ENCODE data around the gene DNMT3A. TPM values are rescaled to one million over a fixed set of nuclear protein-coding genes. Genes with fewer than 3 reads are reported as not detected.

Gene DNMT3A
- total and polyA plus RNA-seq, 2 donors (not counting 1 experiment from before 2014, with no cell fraction given), result 8.9 to 24.5 TPM

- peaks cover 75% of the 10 kb centered on the region for H4K20me1 ChIP-seq (ENCODE audit: control insufficient read depth, insufficient read depth, low read length, poor library complexity, severe bottlenecking)
- no peak for TF ChIP-seq CTCF (IDR thresholded peaks at IDR 0.05)
- TF ChIP-seq EZH2 (IDR thresholded peaks at IDR 0.05; ENCODE audit: borderline replicate concordance, insufficient read depth, low read depth, low read length, poor library complexity, severe bottlenecking), result no peak
- H3K27ac Mint-ChIP-seq, result no peak overlapping the region
- ChIA-PET POLR2A (interaction anchor here (0.6 kb wide), 1 partner anchor 14 kb away, joined by 3 read pairs; no protein-coding TSS in a partner anchor), CTCF (interaction anchor here (1.0 kb wide), 1 partner anchor 23 kb away, joined by 3 read pairs; no protein-coding TSS in a partner anchor)
- peaks cover 45% of the 10 kb centered on the region for H3K4me1 Mint-ChIP-seq
- H3K9me3 Mint-ChIP-seq (ENCODE audit: insufficient read depth), result peaks cover 2% of the 10 kb centered on the region
- H3K27me3 ChIP-seq (replicated peaks in 1 of 4; ENCODE audit: control extremely low read depth in 1 of 4, control insufficient read depth in 3 of 4, insufficient read depth in 4 of 4, low read length in 3 of 4), result peaks cover 0 to 7% (median 1%) of the 10 kb centered on the region in 4 experiments
- no peak overlapping the region for H2AFZ ChIP-seq (ENCODE audit: insufficient read depth, low read depth, low read length, poor library complexity, severe bottlenecking)
- no peaks in the 10 kb centered on the region for H3K27me3 Mint-ChIP-seq
- peaks cover 79% of the 10 kb centered on the region for H3K79me2 ChIP-seq (ENCODE audit: control insufficient read depth, insufficient read depth, low read length)
- H3K4me2 ChIP-seq (replicated peaks; ENCODE audit: low read depth, low read length, poor library complexity, severe bottlenecking), result no peak overlapping the region
- ATAC-seq (ENCODE audit: low read depth) (no peak), DNase-seq (no peak)
- no peaks in the 10 kb centered on the region for H3K36me3 ChIP-seq (replicated peaks in 1 of 2; ENCODE audit: control extremely low read depth in 1 of 2, control insufficient read depth in 1 of 2, extremely low read depth in 1 of 2, insufficient read depth in 2 of 2, low read length in 1 of 2)
- 97% methylated on average over 9 of the region's 9 CpGs for WGBS (ENCODE audit: insufficient coverage)
- no peak overlapping the region for H3K27ac ChIP-seq (ENCODE audit: low read length in 2 of 2)
- H3K4me1 ChIP-seq (ENCODE audit: control insufficient read depth in 2 of 2, insufficient read depth in 2 of 2, low read length in 2 of 2), result peaks cover 14 to 21% of the 10 kb centered on the region in 2 donors
- peaks cover 0 to 6% (median 0%) of the 10 kb centered on the region in 3 donors for H3K9me3 ChIP-seq (ENCODE audit: control extremely low read depth in 1 of 3, control insufficient read depth in 2 of 3, insufficient read depth in 1 of 3, low read length in 2 of 3)
- no peak overlapping the region for H3K4me3 Mint-ChIP-seq
- no peak overlapping the region for H3K4me3 ChIP-seq (ENCODE audit: control extremely low read depth in 1 of 5, extremely low read depth in 1 of 5, insufficient read depth in 1 of 5, low read depth in 2 of 5, low read length in 4 of 5)
- no peak overlapping the region for H3K9ac ChIP-seq (ENCODE audit: low read length)
- intact Hi-C loops (cut with micrococcal nuclease), result no loop called here
Measured at GRCh38 chr2:25332571-25332970, 9.2 kb downstream of the DNMT3A start.

GRCh38 chr2:25331686-25332365 is 9.9 kb downstream of the DNMT3A start:
- H3K79me2 ChIP-seq (ENCODE audit: control insufficient read depth, insufficient read depth, low read length), result peaks cover 79% of the 10 kb centered on the region
- no peaks in the 10 kb centered on the region for H3K27me3 Mint-ChIP-seq
- DNase-seq, result no peak
- H3K9me3 Mint-ChIP-seq (ENCODE audit: insufficient read depth), result peaks cover 2% of the 10 kb centered on the region
- H3K9me3 ChIP-seq (ENCODE audit: control extremely low read depth in 1 of 3, control insufficient read depth in 2 of 3, insufficient read depth in 1 of 3, low read length in 2 of 3), result peaks cover 0 to 13% (median 7%) of the 10 kb centered on the region in 3 donors
- intact Hi-C loops (cut with micrococcal nuclease), result no loop called here
- 91% methylated on average over 23 of the region's 23 CpGs for WGBS (ENCODE audit: insufficient coverage)
- H3K9ac ChIP-seq (ENCODE audit: low read length), result no peak overlapping the region
- no peak for TF ChIP-seq CTCF (IDR thresholded peaks at IDR 0.05)
- TF ChIP-seq EZH2 (IDR thresholded peaks at IDR 0.05; ENCODE audit: borderline replicate concordance, insufficient read depth, low read depth, low read length, poor library complexity, severe bottlenecking), result no peak
- ChIA-PET POLR2A (interaction anchor here (0.6 kb wide), 1 partner anchor 37 kb away, joined by 5 read pairs; no protein-coding TSS in a partner anchor), CTCF (interaction anchor here (1.3 kb wide), 1 partner anchor 11 kb away, joined by 4 read pairs; the partner anchor contains the start of gene DNMT3A)
- no peak overlapping the region for H3K27ac Mint-ChIP-seq
- H3K4me1 ChIP-seq (ENCODE audit: control insufficient read depth in 2 of 2, insufficient read depth in 2 of 2, low read length in 2 of 2), result peaks cover 14 to 21% of the 10 kb centered on the region in 2 donors
- peaks cover 70% of the 10 kb centered on the region for H4K20me1 ChIP-seq (ENCODE audit: control insufficient read depth, insufficient read depth, low read length, poor library complexity, severe bottlenecking)
- H3K36me3 ChIP-seq (replicated peaks in 1 of 2; ENCODE audit: control extremely low read depth in 1 of 2, control insufficient read depth in 1 of 2, extremely low read depth in 1 of 2, insufficient read depth in 2 of 2, low read length in 1 of 2), result peaks cover 0 to 2% of the 10 kb centered on the region in 2 experiments
- H3K4me3 ChIP-seq (ENCODE audit: control extremely low read depth in 1 of 5, extremely low read depth in 1 of 5, insufficient read depth in 1 of 5, low read depth in 2 of 5, low read length in 4 of 5), result no peak overlapping the region
- no peak overlapping the region for H3K4me3 Mint-ChIP-seq
- no peak overlapping the region for H2AFZ ChIP-seq (ENCODE audit: insufficient read depth, low read depth, low read length, poor library complexity, severe bottlenecking)
- no peak for ATAC-seq (ENCODE audit: low read depth)
- peaks cover 39% of the 10 kb centered on the region for H3K4me1 Mint-ChIP-seq
- peaks cover 0 to 7% (median 1%) of the 10 kb centered on the region in 4 experiments for H3K27me3 ChIP-seq (replicated peaks in 1 of 4; ENCODE audit: control extremely low read depth in 1 of 4, control insufficient read depth in 3 of 4, insufficient read depth in 4 of 4, low read length in 3 of 4)
- H3K27ac ChIP-seq (ENCODE audit: low read length in 2 of 2), result no peak overlapping the region
- no peak overlapping the region for H3K4me2 ChIP-seq (replicated peaks; ENCODE audit: low read depth, low read length, poor library complexity, severe bottlenecking)

All from B cell (primary cell).